Sigmoid colon (tissue), 7 donors: ENCODE results near the gene CCDC180. TPM values are rescaled to one million over a fixed set of nuclear protein-coding genes. Genes with fewer than 3 reads are reported as not detected.

Source experiments
- DNase-seq: peaks from one replicate; pipeline ENCODE4 v3.0.0-alpha.2; 2019
- H3K27ac ChIP-seq, 4 donors: fragments of 200-600 bp; sonication (generic); one replicate each; pipeline ENCODE4 v1.5.1; 2016 to 2019; ENCODE audit warnings: mild to moderate bottlenecking in 1 of 4
- H3K27me3 ChIP-seq, 3 donors: fragments of 200-600 bp; sonication (generic); one replicate each; pipeline ENCODE4 v1.5.1; 2019; ENCODE audit warnings: mild to moderate bottlenecking in 1 of 3
- H3K36me3 ChIP-seq, 4 donors: fragments of 200-600 bp; sonication (generic); one replicate each; pipeline ENCODE4 v1.5.1; 2016 to 2019
- H3K4me1 ChIP-seq, 4 donors: fragments of 200-600 bp; sonication (generic); one replicate each; pipeline ENCODE4 v1.5.1; 2017 to 2019
- H3K4me3 ChIP-seq, 4 donors: fragments of 200-600 bp; sonication (generic); one replicate each; pipeline ENCODE4 v1.5.1; 2017 to 2019; ENCODE audit warnings: mild to moderate bottlenecking in 2 of 4, moderate library complexity in 1 of 4
- H3K9me3 ChIP-seq, 4 donors: fragments of 200-600 bp in 3 of 4; sonication (generic) in 3 of 4; one replicate each; pipeline versions ENCODE4 v1.5.1 to v1.6.1; 2013 to 2019
- CTCF ChIP-seq, 4 experiments: fragments of 450-650 bp in 3 of 4; fragments of 200-600 bp in 1 of 4; IDR thresholded peaks; one replicate each; pipeline ENCODE4 v1.5.1; 2016 to 2019; ENCODE audit warnings: antibody characterized with exemption in 4 of 4, mild to moderate bottlenecking in 3 of 4, moderate library complexity in 2 of 4
- EP300 ChIP-seq, 4 donors: sonication (generic); formaldehyde crosslinking; IDR thresholded peaks; one replicate each; pipeline ENCODE4 v1.6.1; 2017; ENCODE audit warnings: antibody characterized with exemption in 4 of 4
- POLR2A ChIP-seq, 2 donors: fragments of 450-650 bp; IDR thresholded peaks; one replicate each; pipeline ENCODE4 v1.6.1; 2016; ENCODE audit warnings: antibody characterized with exemption in 2 of 2, mild to moderate bottlenecking in 2 of 2, moderate library complexity in 2 of 2
- POLR2AphosphoS5 ChIP-seq, 4 donors: sonication (generic); formaldehyde crosslinking; IDR thresholded peaks; one replicate each; pipeline ENCODE4 v1.6.1; 2017; ENCODE audit warnings: antibody characterized with exemption in 4 of 4
- WGBS, 2 donors: extraction: QIAGEN DNeasy Blood & Tissue Kit; methylation state at CpG; one replicate each; pipeline ENCODE4 v1.1.7; 2013; 5-methylcytosine and 5-hydroxymethylcytosine counted together
- intact Hi-C: fragments of 100-400 bp; cut with DNase I; formaldehyde crosslinking; loops from one replicate; pipeline ENCODE4 v1.15.1; 2023
- polyA plus RNA-seq, 3 donors: library from polyadenylated mRNA; stranded (reverse); fragments of 200-250 nt; gene quantifications; one replicate each; pipeline ENCODE4 v1.2.3, GENCODE V29; 2013
- total RNA-seq, 4 donors: library from RNA; depleted of rRNA; stranded (reverse); fragments of >200 nt; gene quantifications; one replicate each; pipeline ENCODE4 v1.1.0, GENCODE V29; 2016
- donor health status: healthy with polysubstance abuse.
- donor health status: Bipolar disorder and iron deficiency.
- donor health status: healthy.

CCDC180 gene
- total and polyA plus RNA-seq, 7 donors, result 1.4 to 11.9 (median 5.2) TPM; not detected in 1

- no peak overlapping the region for H3K27ac ChIP-seq
- intact Hi-C loops, result no loop called here
- no peaks in the 10 kb centered on the region for H3K9me3 ChIP-seq
- peaks cover 0 to 17% (median 13%) of the 10 kb centered on the region in 4 donors for H3K4me1 ChIP-seq
- DNase-seq, result no peak
- WGBS, 2 donors, result 90 to 93% methylated on average over 2 of the region's 2 CpGs
- H3K4me3 ChIP-seq, result no peak overlapping the region
- peaks cover 0 to 61% (median 8%) of the 10 kb centered on the region in 4 donors for H3K36me3 ChIP-seq
- TF ChIP-seq POLR2A (IDR thresholded peaks at IDR 0.05) (no peak), EP300 (IDR thresholded peaks at IDR 0.05) (no peak), CTCF (IDR thresholded peaks at IDR 0.05) (no peak), POLR2AphosphoS5 (IDR thresholded peaks at IDR 0.05) (no peak)
- H3K27me3 ChIP-seq, result peaks cover 0 to 22% (median 0%) of the 10 kb centered on the region in 3 donors
Observed at GRCh38 chr9:97310023-97310422, 2.6 kb downstream of the CCDC180 start.

DNA sequence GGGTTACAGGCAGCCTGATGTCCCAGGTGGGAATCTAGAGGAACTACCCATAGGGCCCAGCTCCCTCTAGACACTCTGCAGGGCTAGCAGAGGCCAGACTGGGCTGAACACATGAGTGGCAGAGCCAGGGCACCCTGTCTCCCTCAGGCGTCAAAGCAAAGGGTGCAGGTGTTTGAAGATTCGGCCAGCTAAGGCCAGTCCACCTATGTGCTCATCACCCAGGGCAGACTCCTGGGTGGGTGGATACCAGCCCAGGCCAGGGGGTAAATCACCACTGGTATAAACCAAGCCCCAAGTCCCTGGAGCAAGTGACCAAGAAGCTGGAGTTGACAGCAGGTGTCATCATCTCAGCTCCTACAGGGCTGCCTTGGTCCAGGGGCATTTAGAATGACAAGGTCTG, 3.4 kb downstream of the CCDC180 start:
- Histone ChIP-seq H3K4me3 (no peak overlapping the region), H3K27ac (no peak overlapping the region), H3K4me1 (peaks cover 0 to 17% (median 13%) of the 10 kb centered on the region in 4 donors), H3K27me3 (peaks cover 0 to 14% (median 0%) of the 10 kb centered on the region in 3 donors), H3K36me3 (peaks cover 0 to 69% (median 13%) of the 10 kb centered on the region in 4 donors), H3K9me3 (no peaks in the 10 kb centered on the region)
- 95% methylated on average over 2 of the region's 2 CpGs for WGBS, 2 donors
- intact Hi-C loops, result no loop called here
- no peak for TF ChIP-seq CTCF (IDR thresholded peaks at IDR 0.05)
- no peak for TF ChIP-seq POLR2AphosphoS5 (IDR thresholded peaks at IDR 0.05)
- no peak for TF ChIP-seq POLR2A (IDR thresholded peaks at IDR 0.05)
- TF ChIP-seq EP300 (IDR thresholded peaks at IDR 0.05), result no peak
- DNase-seq, result no peak

DNA sequence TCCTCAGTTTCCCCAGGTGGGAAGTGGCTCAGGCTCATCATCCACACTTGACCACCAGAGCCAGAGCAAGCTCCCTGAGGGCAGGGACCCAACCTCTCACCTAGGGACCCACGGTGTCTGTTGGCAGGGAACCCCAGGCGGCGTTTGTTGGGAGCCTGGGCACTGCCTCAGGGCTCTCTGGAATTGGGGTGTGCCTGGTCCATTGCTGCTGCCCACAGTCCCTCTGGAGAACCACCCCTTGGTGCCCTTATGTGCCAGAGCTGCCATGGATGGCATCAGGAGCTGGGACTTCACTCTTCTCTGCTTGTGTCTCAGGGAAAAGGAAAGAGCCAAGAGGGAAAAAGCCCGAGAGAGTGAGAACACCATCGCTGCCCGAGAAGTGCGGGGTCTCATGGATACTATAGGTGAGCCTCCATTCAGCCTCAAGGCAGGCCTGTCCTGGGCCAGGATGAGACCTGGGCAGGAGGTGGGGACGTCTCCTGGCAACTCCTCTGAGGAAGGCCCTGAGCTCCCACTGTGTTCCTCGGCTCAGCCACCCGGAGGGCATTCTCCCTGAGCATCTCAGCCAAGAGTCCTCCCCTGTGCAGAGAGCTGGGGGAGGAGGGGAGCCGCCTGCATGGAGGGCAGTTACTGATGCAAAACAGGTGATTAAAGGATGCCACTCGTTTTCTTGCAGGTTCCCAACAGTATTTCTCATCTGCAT, 4.5 kb downstream of the CCDC180 start:
- peaks cover 0 to 80% (median 19%) of the 10 kb centered on the region in 4 donors for H3K36me3 ChIP-seq
- TF ChIP-seq POLR2AphosphoS5 (IDR thresholded peaks at IDR 0.05) (no peak), CTCF (IDR thresholded peaks at IDR 0.05) (no peak), EP300 (IDR thresholded peaks at IDR 0.05) (no peak), POLR2A (IDR thresholded peaks at IDR 0.05) (no peak)
- H3K27ac ChIP-seq, result no peak overlapping the region
- no peaks in the 10 kb centered on the region for H3K9me3 ChIP-seq
- WGBS, 2 donors, result 91 to 93% methylated on average over 12 of the region's 12 CpGs
- intact Hi-C loops, result no loop called here
- peaks cover 0 to 3% (median 0%) of the 10 kb centered on the region in 3 donors for H3K27me3 ChIP-seq
- no peak overlapping the region for H3K4me3 ChIP-seq
- H3K4me1 ChIP-seq, result peaks cover 0 to 11% (median 8%) of the 10 kb centered on the region in 4 donors
- DNase-seq, result no peak

GRCh38 chr9:97312556-97312955, 5.1 kb downstream of the CCDC180 start:
- intact Hi-C loops, result no loop called here
- TF ChIP-seq POLR2A (IDR thresholded peaks at IDR 0.05) (no peak), POLR2AphosphoS5 (IDR thresholded peaks at IDR 0.05) (no peak), CTCF (IDR thresholded peaks at IDR 0.05) (no peak), EP300 (IDR thresholded peaks at IDR 0.05) (no peak)
- 83 to 91% methylated on average over 5 of the region's 5 CpGs for WGBS, 2 donors
- no peak for DNase-seq
- no peaks in the 10 kb centered on the region for H3K27me3 ChIP-seq
- H3K27ac ChIP-seq, result no peak overlapping the region
- H3K9me3 ChIP-seq, result no peaks in the 10 kb centered on the region
- no peak overlapping the region for H3K4me3 ChIP-seq
- peaks cover 0 to 5% (median 2%) of the 10 kb centered on the region in 4 donors for H3K4me1 ChIP-seq
- H3K36me3 ChIP-seq, result peaks cover 0 to 86% (median 19%) of the 10 kb centered on the region in 4 donors
